Activated naive CD4-positive, alpha-beta T cell treated with anti-CD3 and anti-CD28 coated beads, Interleukin-2, amount 50 U/mL, for 24 hours (primary cell): ENCODE data around the gene RXRB.
"Not testable (repeated sequence)": the region's sequence is repeated elsewhere in the genome, so short reads cannot be mapped to it uniquely, and the experiment has no call there.

Experiments used
- H3K27ac Mint-ChIP-seq: one replicate; pipeline ENCODE4 v1.8.0; 2021; ENCODE audit warnings: mild to moderate bottlenecking, mixed read lengths
- H3K27me3 Mint-ChIP-seq: one replicate; pipeline ENCODE4 v1.8.0; 2021; ENCODE audit warnings: mixed read lengths
- H3K36me3 Mint-ChIP-seq: one replicate; pipeline ENCODE4 v1.8.0; 2021; ENCODE audit warnings: mixed read lengths
- H3K4me1 Mint-ChIP-seq: one replicate; pipeline ENCODE4 v1.8.0; 2021; ENCODE audit warnings: mixed read lengths
- H3K4me3 Mint-ChIP-seq: one replicate; pipeline ENCODE4 v1.8.0; 2021; ENCODE audit warnings: mild to moderate bottlenecking, mixed read lengths
- H3K9me3 Mint-ChIP-seq: one replicate; pipeline ENCODE4 v1.8.0; 2021; ENCODE audit warnings: mixed read lengths

The RXRB gene

GRCh38 chr6:33167374-33168283 lies 32.8 kb downstream of the RXRB start:
- Mint-ChIP-seq H3K27me3 (no peaks in the 10 kb centered on the region), H3K9me3 (no peaks in the 10 kb centered on the region), H3K36me3 (no peaks in the 10 kb centered on the region), H3K4me3 (no peak overlapping the region), H3K27ac (no peak overlapping the region), H3K4me1 (no peaks in the 10 kb centered on the region)

DNA sequence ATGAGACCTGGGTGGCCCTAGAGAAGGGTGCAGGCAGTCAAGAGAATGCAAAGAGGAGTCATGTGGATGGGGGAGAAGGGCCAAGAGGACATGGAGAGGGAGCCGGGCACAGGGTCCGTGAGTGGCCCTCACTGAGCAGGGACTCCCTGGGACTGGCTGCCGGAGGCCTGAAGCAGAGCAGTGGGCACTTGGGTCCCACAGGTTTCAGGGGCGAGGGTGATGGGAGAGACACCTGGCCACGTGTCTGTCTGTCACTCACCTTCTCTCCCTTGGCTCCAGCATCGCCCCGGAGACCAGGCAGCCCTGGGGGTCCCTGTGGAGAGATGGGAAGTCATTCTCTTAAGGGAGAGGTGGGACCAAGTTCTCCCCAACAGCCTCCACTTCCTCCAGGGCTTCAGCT lies 33.7 kb downstream of the RXRB start:
- Mint-ChIP-seq H3K27me3 (no peaks in the 10 kb centered on the region), H3K4me1 (peaks cover 5% of the 10 kb centered on the region), H3K4me3 (no peak overlapping the region), H3K27ac (no peak overlapping the region), H3K36me3 (no peaks in the 10 kb centered on the region), H3K9me3 (no peaks in the 10 kb centered on the region)

DNA sequence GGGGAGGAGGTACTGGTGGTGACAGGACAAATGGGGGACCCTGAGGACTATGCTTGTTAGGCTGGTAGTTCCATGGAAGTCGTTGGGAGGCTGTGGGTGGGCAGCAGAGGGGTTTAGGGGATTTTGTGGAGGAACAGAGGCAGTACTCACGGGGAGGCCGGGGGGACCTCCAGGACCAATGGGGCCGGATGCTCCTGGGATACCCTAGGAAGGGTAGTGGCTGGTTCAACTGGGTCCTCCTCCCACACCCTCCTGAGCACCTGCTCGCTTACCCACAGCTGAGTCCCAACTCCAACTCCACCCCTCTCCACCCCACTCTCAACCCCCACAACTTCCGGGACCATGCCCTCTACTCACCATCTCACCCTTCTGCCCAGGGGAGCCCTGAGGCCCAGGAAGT lies 34.1 kb downstream of the RXRB start:
- no peaks in the 10 kb centered on the region for H3K9me3 Mint-ChIP-seq
- H3K4me3 Mint-ChIP-seq, result no peak overlapping the region
- H3K4me1 Mint-ChIP-seq, result peaks cover 9% of the 10 kb centered on the region
- no peaks in the 10 kb centered on the region for H3K36me3 Mint-ChIP-seq
- H3K27ac Mint-ChIP-seq, result no peak overlapping the region
- no peaks in the 10 kb centered on the region for H3K27me3 Mint-ChIP-seq

DNA sequence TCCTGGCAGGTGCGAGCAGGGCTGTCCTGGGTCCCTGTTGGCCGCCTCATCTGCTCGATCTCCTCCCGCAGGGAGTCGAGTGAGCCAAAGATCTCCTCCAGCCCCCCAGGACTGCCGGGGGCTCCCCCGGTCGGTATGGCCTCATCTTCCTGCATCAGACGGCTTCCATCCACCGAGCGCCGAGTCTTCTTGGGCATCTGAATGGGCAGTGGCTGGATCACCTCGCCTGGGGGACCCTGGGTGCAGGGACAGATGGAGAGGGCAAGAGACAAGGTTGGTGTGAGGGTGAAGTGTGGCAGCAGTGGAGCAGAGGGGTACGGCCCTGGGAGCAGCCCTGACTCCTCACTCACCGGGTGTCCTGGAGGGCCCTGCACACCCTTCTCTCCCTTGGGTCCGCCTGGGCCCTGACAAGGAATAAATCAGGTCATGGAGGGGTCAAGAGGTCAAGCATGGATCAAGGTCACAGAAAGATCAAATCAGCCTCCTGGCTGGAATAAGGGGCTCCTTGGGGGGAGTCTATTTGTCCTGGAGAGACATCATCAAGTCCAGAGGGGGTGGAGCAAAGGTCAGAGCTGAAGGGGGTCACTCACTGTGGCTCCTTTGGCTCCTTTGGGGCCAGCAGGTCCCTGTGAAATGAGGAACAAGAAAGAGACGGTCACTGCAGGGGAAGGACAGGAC lies 34.7 kb downstream of the RXRB start:
- Mint-ChIP-seq H3K9me3 (no peaks in the 10 kb centered on the region), H3K36me3 (no peaks in the 10 kb centered on the region), H3K27ac (no peak overlapping the region), H3K4me3 (no peak overlapping the region), H3K4me1 (peaks cover 14% of the 10 kb centered on the region), H3K27me3 (no peaks in the 10 kb centered on the region)

DNA sequence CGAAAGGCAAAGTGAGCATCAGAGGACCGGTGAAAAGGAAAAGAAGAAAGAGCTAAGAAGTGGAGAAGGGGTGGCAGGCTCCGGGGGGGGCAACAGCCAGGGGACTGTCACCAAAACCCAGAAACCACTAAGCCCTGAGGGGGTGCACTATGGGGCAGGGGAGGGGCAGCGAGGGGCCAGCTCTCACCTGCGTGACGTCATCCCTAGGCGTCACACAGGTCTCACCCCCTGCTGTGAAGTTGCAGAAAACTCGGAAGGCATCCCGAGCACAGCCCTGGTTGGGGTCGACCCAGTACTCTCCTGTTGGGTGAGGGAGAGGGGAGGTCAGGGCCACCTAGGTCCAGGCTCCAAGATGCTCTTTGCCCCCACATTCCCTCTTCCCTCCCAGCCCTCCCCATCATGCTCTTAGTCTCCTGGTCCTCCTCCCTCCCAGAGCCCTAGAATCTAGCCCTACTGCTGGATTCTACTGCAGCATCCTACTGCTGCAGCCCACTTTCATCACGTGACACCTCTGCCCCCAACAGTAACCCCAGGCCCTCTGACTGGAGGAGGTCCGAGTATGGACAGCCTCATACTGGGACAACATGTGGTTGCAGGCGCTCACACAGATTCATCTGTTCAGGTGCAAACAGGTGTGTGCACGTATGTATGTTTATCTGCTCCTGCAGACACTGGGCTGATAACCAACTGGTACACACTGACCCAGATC lies 35.6 kb downstream of the RXRB start:
- Mint-ChIP-seq H3K27ac (no peak overlapping the region), H3K36me3 (no peaks in the 10 kb centered on the region), H3K4me3 (no peak overlapping the region), H3K4me1 (peaks cover 14% of the 10 kb centered on the region), H3K27me3 (no peaks in the 10 kb centered on the region), H3K9me3 (no peaks in the 10 kb centered on the region)

DNA sequence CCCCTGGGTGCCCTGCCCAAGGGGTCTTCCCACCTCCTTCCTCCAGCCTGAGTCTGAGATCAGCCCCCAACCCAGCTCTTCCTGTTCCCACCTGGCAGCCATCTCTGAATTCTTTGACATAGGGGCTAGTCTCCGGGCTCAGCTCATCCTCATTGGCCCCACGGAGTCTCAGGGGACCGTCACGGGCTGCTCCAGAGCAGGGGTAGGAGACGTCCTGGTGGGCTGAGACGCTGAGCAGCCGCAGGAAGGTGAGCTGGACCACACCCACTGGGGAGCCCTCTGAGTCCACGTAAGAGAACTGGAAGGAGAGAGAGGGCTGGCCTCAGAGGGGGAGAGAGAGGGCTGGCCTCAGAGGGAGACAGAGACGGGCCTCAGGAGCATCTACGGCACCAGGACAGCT lies 36.3 kb downstream of the RXRB start:
- no peaks in the 10 kb centered on the region for H3K36me3 Mint-ChIP-seq
- H3K27ac Mint-ChIP-seq, result no peak overlapping the region
- no peak overlapping the region for H3K4me3 Mint-ChIP-seq
- no peaks in the 10 kb centered on the region for H3K27me3 Mint-ChIP-seq
- peaks cover 14% of the 10 kb centered on the region for H3K4me1 Mint-ChIP-seq
- no peaks in the 10 kb centered on the region for H3K9me3 Mint-ChIP-seq

DNA sequence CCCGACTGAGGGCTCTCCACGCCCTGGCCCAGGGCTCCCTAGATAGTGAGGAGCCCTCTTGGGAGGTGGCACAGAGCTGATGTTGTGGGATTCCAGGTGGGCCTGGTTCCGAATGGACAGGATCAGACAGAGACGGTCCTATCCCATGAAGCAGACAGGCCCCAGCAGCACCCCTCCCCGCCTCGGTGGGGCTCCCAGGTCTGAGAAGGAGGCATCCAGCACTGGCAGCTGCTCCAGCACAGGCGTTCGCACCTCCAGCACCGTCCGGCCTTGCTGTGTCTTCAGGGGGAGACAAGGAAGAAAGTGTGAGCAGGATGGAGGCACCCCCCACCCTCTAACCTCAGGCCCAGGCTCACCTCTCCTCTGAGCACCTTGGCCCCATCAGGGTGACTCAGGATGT lies 36.9 kb downstream of the RXRB start:
- H3K4me3 Mint-ChIP-seq, result no peak overlapping the region
- no peaks in the 10 kb centered on the region for H3K27me3 Mint-ChIP-seq
- H3K9me3 Mint-ChIP-seq, result no peaks in the 10 kb centered on the region
- H3K4me1 Mint-ChIP-seq, result peaks cover 14% of the 10 kb centered on the region
- no peak overlapping the region for H3K27ac Mint-ChIP-seq
- no peaks in the 10 kb centered on the region for H3K36me3 Mint-ChIP-seq

DNA sequence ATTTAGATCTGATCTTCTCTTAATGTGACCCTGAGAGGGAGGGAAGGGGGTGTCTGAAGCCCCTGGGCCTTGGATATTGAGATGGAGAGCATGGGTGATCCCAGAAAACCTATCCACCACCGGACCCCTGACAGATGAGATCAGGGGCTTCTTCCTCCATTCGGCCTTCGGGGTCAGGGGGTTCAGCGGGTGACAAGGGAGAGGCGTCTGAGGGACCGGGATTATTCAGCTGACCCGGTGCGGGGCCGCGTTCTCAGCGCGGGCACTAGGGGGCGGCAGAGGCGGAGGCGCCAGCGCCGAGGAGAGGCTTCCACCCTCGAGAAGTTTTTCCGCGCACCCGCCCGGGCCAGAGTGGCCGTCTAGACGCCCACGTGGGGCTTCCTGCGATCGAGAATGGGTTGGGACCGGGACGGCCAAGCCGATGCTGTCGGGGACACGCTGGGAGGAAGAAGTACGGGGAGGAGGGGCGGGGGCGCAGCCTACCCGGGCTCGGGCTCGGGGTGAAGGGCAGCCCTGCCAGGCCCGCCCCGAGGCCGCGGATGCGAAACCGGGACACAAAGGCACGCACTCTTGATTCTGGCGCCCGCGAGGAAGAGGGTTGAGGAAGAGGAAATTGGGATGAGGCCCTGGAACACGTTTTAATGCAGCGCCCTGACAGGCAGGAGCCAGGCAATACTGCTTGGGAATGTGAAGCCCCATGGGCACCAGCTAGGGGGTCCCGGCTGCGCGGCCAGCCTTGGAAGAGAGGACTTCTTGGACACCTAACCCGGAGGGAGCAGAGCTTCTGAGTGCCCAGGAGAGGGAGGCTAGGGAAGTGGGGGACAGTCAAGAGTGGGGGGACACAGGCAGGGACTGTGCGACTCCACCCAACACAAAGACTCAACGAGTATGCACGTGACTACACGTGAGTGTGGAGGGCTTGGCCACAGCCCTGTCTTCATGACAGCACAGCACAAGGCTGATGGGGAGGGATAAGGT lies 38.8 kb downstream of the RXRB start:
- H3K27ac Mint-ChIP-seq, result no peak overlapping the region

DNA sequence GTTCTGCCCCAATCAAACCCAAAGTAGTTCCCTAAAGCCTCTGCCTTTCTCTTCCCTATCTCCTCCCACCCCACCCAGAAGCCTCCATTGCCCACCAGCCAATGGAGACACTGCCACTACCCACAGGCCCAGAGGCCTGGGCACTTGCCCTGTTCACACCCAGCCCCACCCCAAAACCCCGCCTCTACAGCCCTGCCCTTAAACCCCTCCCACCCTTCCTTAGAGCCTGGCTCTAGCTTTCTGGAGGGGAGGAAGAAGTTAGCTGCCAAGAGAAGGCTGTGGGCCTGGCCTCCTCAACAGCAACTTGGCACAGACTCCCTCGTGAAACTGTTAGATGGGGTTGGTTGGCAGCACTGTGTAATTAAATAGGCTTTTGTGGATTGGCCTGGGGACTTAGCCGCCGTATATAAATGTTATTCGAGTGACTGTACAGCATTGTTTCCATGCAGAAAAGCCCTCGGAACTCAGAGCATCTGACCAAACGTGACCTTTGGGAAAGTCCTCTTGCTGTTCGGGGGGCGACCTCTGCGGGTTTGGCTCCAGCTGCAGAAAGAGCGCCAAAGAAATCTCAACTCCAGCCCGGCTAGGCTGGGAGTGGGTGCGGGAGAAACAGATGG lies 39.6 kb downstream of the RXRB start:
- Mint-ChIP-seq H3K36me3 (no peaks in the 10 kb centered on the region), H3K27ac (no peak overlapping the region), H3K4me3 (peak overlapping the region; percentile 85), H3K27me3 (no peaks in the 10 kb centered on the region), H3K9me3 (no peaks in the 10 kb centered on the region), H3K4me1 (peaks cover 14% of the 10 kb centered on the region)

More for the DNA sequence above, 38.8 kb downstream of the RXRB start:
- Mint-ChIP-seq H3K27me3 (no peaks in the 10 kb centered on the region), H3K4me3 (peak overlapping the region; percentile 85), H3K9me3 (no peaks in the 10 kb centered on the region), H3K4me1 (peaks cover 14% of the 10 kb centered on the region), H3K36me3 (no peaks in the 10 kb centered on the region)

GRCh38 chr6:33160096-33160495 lies 40.4 kb downstream of the RXRB start:
- Mint-ChIP-seq H3K9me3 (no peaks in the 10 kb centered on the region), H3K4me3 (no peak overlapping the region), H3K27ac (no peak overlapping the region), H3K4me1 (peaks cover 14% of the 10 kb centered on the region), H3K36me3 (no peaks in the 10 kb centered on the region), H3K27me3 (no peaks in the 10 kb centered on the region)

GRCh38 chr6:33156964-33157363 lies 43.5 kb downstream of the RXRB start:
- Mint-ChIP-seq H3K36me3 (peaks cover 2% of the 10 kb centered on the region), H3K27ac (no peak overlapping the region), H3K27me3 (peaks cover 2% of the 10 kb centered on the region), H3K4me3 (no peak overlapping the region), H3K4me1 (peaks cover 10% of the 10 kb centered on the region), H3K9me3 (peaks cover 6% of the 10 kb centered on the region)

- Mint-ChIP-seq H3K27me3 (peaks cover 2% of the 10 kb centered on the region), H3K27ac (no peak overlapping the region), H3K36me3 (peaks cover 2% of the 10 kb centered on the region), H3K9me3 (peaks cover 9% of the 10 kb centered on the region), H3K4me1 (peaks cover 6% of the 10 kb centered on the region), H3K4me3 (no peak overlapping the region)
These were observed 43.9 kb downstream of the RXRB start for GRCh38 chr6:33156561-33156960.

DNA sequence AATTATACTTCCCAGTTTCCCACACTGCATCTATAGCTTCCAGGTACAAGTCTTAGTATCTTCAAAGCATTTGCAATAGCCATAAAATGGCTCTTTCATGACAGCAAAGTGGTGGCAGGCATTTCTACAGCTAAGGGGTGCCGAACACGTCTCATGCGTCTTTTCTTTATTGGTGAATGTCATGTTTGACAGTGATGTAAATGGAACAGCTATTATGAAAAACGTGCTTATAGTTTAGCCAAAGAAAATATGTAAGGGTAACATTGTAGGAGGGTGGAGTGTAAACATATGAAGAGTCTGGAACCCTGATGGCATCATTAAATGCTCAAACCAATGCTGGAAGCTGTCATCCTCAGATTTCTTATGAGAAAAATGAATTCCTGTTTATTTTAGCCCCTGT lies 46.1 kb downstream of the RXRB start:
- Mint-ChIP-seq H3K9me3 (peaks cover 9% of the 10 kb centered on the region), H3K36me3 (peaks cover 2% of the 10 kb centered on the region), H3K27ac (no peak overlapping the region), H3K4me3 (no peak overlapping the region), H3K27me3 (peaks cover 10% of the 10 kb centered on the region), H3K4me1 (no peaks in the 10 kb centered on the region)

DNA sequence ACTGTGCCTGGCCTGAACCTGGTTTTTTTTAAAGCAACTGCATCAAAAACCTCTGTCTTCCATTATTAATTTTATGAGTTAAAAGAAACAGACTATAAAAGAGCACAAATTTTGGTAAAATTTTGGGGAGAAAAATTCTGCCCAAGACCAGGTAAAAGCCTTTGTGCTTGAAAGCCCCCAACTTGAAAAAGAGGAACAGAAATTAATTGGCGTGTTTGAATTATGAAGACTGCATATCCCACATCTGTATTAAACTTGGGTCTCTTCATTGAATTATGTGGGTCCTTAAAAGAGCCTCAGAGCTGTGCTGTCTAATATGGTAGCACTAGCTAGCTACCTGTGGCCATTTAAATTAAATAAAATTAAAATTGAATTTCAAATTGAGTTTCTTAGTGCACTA lies 49.4 kb downstream of the RXRB start:
- no peak overlapping the region for H3K4me3 Mint-ChIP-seq
- H3K9me3 Mint-ChIP-seq, result peaks cover 9% of the 10 kb centered on the region
- H3K4me1 Mint-ChIP-seq, result no peaks in the 10 kb centered on the region
- H3K27me3 Mint-ChIP-seq, result peaks cover 10% of the 10 kb centered on the region
- H3K27ac Mint-ChIP-seq, result no peak overlapping the region
- peaks cover 2% of the 10 kb centered on the region for H3K36me3 Mint-ChIP-seq

GRCh38 chr6:33150560-33150959 lies 49.9 kb downstream of the RXRB start:
- not testable (repeated sequence) for H3K4me1 Mint-ChIP-seq, H3K27ac Mint-ChIP-seq, H3K4me3 Mint-ChIP-seq, H3K9me3 Mint-ChIP-seq, H3K36me3 Mint-ChIP-seq
- H3K27me3 Mint-ChIP-seq, result peaks cover 10% of the 10 kb centered on the region
